Activated CD4-positive, alpha-beta T cell treated with anti-CD3 and anti-CD28 coated beads, Interleukin-2, amount 50 U/mL, for 16 hours (primary cell): ENCODE results near the gene AP2A2.

Source experiments
- DNase-seq: peaks from one replicate; pipeline ENCODE4 v3.0.0-alpha.2; 2020

Gene AP2A2

DNA sequence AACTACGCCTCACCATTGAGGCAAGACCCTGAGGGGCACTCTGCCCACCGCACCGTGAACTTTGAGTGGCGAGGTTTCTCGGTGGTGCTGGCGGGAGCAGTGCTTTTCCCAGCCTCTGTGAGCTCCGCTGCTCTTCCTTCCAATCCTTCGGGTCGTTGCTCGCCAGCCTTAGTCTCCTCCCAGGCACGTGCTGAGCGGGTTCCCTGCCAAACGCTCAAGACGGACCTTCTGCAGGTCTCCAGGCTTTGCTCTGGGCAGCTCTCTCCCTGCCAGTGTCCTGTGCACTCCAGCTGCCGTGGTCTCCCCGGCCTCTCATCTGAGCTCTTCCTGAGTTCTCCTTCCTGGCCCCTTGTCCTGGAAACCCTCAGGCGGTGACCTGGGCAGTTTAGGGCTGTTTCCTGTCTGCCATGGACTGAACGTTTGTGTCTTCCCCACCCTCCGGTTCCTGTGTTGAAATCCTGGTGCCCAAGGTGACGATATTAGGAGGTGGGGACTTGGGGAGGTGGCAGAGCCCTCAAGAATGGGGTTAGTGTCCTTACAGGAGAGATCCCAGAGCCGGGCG lies 122.0 kb downstream of the AP2A2 start:
- no peak for DNase-seq

- no peak for DNase-seq
These were observed 122.9 kb downstream of the AP2A2 start for GRCh38 chr11:1048375-1049070.

GRCh38 chr11:1049071-1049405 lies 123.4 kb downstream of the AP2A2 start:
- DNase-seq = no peak

DNA sequence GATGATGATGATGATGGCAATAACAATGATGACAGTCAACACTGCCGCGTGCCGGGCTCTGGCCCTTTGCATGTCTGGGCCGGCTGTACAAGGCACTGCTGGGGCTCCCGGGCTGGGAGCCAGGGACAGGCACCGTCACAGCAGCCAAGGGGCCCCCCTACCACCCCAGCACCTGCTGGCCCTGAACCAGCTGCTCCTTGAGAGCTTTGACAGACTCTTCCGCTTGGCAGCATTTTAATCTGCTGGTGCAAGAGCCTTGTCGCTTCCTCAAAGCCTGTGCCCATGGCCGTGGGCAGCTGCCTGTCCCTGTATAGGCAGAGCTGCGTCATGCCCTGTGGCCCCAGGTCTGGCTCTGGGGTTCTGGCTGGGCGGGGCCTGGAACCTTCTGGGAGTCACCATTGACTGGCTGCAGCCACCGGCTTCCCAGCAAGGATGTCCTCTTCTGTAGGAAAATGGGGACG lies 123.8 kb downstream of the AP2A2 start:
- no peak for DNase-seq

- DNase-seq = no peak
These were observed 124.4 kb downstream of the AP2A2 start for GRCh38 chr11:1049911-1050580.

DNA sequence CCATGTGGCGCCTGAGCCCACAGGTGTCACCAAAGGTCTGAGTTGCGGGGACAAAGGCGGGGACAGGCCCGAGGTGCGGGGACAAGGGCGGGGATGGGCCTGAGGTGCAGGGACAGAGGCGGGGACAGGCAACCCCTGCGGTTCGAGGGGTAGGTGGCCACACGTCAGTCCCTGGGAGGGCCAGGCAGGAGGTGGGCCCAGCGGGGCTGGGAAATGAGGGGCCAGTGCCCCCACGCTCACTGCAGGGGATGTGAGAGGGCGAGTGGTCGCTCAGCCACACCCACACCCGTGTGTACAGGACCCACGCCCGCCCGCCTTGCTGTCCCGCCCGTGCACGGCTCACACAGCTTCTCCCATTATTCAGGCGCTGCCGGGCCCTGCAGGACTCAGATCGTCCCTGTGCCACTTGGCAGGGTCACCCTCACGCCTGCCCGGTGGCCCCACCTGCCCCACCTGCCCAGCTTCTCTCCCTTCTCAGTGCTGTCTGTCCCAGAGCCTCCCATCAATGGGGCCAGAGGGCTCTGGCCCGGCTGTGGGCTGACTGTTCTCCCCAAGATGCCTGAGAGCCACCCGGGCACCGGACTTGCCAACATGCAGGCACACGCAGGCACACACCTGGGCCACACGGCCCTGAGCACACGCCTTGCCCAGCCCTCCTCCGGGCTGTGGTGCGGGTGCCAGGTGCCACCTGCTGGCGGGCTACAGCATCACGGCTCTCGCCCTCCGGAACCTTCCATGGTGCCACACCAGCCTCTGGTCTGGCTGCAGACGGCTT lies 125.1 kb downstream of the AP2A2 start:
- peak; percentile 76 for DNase-seq

- DNase-seq = no peak
These were observed 125.9 kb downstream of the AP2A2 start for GRCh38 chr11:1051356-1052132.

DNA sequence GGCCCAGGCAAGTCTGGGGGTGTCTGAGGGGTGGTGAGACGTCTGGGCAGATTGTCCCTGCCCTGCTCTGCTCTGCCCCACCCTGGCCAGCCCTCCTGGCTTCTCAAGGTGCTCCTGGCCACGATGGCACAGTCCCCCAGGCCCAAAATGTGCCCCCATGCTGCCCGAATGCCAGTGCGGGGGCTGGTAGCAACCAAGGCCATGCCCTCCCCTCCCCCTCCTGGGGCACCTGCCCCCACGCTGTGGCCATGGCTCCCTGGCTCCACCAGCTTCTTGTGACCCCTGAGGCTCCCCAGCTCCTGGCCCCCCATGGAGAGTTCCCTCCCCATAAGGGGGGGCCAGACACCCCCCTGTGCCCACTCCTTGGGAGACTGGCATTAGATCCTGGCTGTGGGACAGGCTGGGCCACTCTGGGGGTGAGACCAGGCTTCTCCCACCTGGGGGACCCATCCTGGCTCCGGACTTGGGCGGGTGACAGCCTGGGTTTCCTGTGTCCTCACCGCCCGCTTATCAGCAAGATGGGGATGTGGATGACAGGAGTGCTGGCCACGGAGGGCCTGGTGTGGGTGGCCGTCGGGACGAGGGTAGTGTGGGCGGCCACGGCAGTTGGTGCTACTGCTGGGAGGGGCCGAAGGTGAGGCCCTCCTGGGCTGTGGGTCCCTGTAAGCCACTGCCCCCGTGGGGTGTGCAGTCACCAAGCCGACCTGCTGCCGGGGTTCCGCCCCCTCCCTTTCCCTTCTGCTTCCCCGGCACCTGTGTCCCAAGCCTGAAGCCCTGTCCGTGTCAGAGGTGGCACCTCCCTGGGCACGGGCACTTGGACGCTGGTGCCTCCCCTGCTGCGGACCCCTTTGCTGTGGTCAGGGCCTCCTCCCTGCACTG lies 126.7 kb downstream of the AP2A2 start:
- DNase-seq = no peak

DNA sequence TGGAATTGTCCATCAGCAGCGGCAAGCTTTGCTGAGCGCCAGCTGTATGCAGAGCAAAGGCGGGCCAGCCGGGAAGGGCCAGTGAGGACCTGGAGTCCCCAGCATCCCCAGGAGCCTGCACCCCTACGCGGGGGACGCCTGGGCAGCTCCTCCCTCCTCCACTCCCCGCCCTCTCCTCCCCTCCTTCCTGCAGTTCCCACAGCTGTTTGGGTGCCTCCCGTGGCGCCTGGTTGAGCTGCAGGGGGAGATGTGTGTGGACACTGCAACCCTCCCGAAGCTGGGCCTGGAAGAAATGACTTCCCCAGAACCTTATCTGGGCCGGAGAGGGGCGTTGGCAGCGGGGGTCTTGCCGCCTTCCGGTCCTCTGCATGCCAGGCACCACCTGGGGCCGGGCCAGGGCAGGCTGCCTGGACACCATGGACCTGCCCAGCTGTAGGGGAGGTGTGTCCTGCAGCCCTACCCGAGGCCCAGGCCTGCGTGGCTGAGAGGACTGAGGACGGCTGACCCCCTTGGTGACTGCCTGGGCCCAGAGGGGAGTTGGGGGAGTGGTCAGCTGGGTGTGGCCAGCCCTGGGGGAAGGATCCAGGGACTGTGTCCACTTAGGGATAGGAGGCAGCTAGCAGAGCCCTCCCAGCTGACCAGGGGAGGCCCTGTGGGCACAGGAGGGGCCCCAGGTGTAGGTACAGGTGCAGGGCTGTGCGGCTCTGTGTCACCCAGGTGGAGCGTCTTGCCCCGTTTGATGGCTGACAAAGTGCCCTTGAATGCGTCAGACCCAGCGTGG lies 127.6 kb downstream of the AP2A2 start:
- no peak for DNase-seq

- no peak for DNase-seq
These were observed 128.8 kb downstream of the AP2A2 start for GRCh38 chr11:1054143-1055108.

DNA sequence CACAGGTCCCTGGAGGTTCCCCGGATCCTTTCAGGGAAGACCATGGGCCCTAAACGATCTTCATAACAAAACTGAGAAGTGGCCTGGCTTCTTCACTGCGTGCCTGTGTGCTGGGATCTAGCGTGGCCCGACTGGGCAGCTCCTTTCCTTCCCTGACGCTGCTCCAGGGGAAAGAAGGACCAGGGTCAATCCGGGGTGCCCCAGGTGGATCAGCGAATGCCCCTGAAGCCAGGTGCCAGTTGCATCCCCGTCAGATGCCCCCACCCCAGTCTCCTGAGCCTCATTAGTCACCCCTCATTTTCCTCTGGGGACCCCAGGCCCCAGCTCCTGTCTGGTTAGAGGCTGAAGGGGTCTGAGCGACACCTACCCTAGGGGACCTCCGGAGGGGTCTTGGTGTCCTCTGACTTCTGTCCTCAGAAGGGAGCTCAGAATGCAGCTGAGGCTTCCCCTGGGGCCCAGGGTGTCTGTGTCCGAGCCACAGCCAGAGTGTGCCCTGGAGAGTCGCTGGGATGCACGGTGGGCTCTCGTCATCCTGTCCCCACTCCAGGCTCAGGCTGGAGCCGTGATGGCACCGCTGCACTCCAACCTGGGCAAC lies 129.5 kb downstream of the AP2A2 start:
- no peak for DNase-seq

DNA sequence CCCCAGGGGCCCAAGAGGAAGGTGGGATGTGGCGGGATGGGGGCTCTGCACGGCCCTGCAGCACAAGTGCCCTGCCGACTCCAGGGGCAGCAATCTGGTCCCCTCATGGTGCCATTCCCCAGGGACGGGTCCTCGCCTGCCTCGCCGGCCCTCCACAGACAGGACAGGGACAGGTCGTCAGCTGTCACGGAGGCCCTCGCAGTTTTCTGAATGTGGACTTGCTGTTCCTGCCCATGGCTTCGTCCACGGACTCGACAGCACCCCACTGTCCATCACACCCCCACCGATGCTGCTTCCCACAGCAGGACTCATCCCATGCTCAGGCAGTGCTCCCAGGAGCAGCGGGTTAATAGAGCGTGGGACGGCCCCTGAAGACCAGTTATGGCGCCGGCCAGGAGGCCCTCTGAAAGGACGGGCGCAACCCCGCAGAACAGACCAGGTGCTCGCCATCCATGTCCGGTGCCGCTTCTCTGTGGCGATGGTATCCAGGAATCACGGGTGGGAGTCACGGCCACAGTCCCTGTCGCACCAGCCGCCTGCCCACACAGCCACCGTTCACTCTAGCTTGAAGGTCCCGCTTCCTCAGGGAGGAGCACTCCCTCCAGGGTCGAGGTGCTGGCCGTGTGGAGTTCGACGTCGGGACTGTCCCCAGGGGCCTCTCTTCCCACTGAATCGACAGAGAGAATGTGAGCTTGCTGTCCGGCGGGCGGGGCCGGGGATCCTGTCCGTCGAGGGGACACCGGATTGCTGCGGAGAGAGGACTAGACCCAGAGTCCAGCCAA lies 130.5 kb downstream of the AP2A2 start:
- no peak for DNase-seq

DNA sequence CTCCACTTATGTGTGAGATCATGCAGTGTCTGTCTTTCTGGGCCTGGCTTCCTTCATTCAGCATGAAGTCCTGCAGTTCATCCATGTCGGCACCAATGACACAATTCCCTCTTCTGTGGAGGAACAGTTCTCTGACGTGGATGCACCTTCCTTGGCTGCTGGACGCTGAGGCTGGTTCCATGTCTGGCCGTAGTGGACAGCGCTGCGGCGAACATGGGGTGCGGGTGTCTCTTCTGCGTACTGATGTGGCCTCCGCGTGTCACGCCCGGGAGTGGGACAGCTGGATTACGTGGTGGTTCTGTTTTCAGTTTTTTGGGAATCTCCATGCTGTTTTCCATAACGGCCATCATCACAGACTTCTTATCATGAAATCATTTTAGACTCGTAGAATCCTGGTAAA lies 132.1 kb downstream of the AP2A2 start:
- no peak for DNase-seq

- DNase-seq = no peak
These were observed 134.1 kb downstream of the AP2A2 start for GRCh38 chr11:1059759-1060158.

DNA sequence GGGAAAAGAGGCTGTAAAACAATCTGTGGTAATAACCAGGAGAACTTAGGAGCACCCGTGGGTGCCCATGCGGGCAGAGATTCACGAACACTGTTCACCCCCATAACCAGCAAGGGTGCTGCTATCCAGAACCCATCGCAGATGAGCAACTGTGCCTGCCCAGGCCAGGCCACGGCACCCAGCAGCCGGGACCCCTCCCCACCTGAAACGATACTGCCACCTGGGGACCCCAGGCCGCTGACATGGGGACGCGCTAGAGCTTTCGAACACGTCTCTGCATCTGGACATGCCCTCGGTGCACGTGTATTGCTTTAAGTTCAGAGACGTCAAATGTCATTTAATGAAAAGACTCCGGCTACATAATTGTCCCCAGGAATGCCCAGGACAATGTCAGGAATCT lies 134.7 kb downstream of the AP2A2 start:
- no peak for DNase-seq

GRCh38 chr11:1060852-1061616 lies 135.4 kb downstream of the AP2A2 start:
- no peak for DNase-seq
